ENCODE results near the gene PACS2.

The PACS2 gene

DNA sequence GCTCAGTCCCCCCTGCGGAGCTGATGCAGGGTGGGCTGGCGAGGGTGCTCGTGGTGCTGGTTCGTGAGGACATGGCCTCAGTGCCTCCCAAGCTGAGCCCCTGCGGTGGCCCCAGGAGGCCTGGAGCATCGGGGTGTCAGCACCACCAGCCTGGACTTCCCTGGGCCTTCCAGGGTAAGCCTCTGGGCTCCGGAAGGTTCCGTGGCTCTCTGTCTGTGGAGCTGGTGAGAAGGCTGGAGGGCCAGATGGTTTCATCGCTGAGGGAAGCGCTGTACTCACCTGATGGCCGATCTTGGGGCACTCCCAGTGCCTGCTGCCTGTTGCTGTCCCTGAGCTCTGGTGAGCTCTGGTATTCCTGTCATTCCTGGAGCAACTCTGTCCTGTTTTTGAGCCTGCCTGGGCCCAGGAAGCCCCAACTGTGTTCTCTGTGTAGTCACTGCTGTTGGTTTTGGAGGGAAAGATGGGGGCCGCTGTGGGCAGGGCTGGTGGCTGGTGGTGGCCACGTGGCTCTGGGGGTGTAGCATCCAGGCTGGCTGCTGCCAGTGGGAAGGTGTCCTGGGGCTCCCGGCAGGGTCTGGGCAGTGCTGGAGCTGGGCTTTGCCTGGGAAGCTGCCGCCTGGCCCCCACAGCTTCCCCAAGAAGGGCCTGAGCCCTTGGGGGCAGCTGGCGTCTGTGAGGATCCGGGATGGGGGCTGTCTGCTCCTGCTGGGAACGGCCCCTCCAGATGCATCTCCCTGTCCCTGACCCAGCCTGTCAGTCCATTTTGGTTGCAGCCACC lies 123.4 kb downstream of the PACS2 start:
- Histone ChIP-seq H3K27me3 (no peaks in the 10 kb centered on the region), H3K4me1 (no peaks in the 10 kb centered on the region), H3K9me3 (no peaks in the 10 kb centered on the region), H3K36me3 (peaks cover 63% of the 10 kb centered on the region), H3K4me3 (ENCODE audit: low read depth, low read length) (no peak overlapping the region)
- no peak for DNase-seq
- TF ChIP-seq, protein P1, sequence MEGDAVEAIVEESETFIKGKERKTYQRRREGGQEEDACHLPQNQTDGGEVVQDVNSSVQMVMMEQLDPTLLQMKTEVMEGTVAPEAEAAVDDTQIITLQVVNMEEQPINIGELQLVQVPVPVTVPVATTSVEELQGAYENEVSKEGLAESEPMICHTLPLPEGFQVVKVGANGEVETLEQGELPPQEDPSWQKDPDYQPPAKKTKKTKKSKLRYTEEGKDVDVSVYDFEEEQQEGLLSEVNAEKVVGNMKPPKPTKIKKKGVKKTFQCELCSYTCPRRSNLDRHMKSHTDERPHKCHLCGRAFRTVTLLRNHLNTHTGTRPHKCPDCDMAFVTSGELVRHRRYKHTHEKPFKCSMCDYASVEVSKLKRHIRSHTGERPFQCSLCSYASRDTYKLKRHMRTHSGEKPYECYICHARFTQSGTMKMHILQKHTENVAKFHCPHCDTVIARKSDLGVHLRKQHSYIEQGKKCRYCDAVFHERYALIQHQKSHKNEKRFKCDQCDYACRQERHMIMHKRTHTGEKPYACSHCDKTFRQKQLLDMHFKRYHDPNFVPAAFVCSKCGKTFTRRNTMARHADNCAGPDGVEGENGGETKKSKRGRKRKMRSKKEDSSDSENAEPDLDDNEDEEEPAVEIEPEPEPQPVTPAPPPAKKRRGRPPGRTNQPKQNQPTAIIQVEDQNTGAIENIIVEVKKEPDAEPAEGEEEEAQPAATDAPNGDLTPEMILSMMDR (IDR thresholded peaks at IDR 0.05; ENCODE audit: low read depth, low read length), result no peak

DNA sequence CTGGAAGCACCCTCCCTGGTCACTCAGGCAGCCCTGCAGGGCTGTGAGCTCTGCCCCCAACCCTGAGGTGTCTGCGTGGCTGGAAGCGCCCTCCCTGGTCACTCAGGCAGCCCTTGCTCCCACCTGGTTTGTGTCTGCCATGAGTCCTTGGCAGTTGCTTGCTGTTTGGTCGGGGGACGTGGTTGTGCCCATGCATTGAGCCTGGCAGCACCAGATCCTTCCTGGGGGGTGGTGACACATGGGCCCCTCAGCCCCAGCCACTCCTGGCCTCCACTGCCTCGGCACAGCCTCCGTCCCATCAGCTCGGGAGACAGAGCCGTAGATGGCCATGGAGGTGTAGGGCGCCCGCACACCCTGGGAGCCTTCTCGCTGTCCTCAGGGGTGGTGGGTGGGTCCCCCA lies 124.6 kb downstream of the PACS2 start:
- H3K4me1 ChIP-seq, result no peaks in the 10 kb centered on the region
- peaks cover 73% of the 10 kb centered on the region for H3K36me3 ChIP-seq
- no peaks in the 10 kb centered on the region for H3K9me3 ChIP-seq
- DNase-seq, result peak; percentile 6
- TF ChIP-seq, protein P1 (IDR thresholded peaks at IDR 0.05; ENCODE audit: low read depth, low read length), result no peak
- H3K4me3 ChIP-seq (ENCODE audit: low read depth, low read length), result no peak overlapping the region
- H3K27me3 ChIP-seq, result no peaks in the 10 kb centered on the region

GRCh38 chr14:105439710-105440553 lies 125.4 kb downstream of the PACS2 start:
- Histone ChIP-seq H3K36me3 (peaks cover 70% of the 10 kb centered on the region), H3K9me3 (no peaks in the 10 kb centered on the region), H3K4me3 (ENCODE audit: low read depth, low read length) (no peak overlapping the region), H3K4me1 (no peaks in the 10 kb centered on the region), H3K27me3 (no peaks in the 10 kb centered on the region)
- peak; percentile 77 for DNase-seq
- TF ChIP-seq, protein P1 (IDR thresholded peaks at IDR 0.05; ENCODE audit: low read depth, low read length), result peak; percentile 52

DNA sequence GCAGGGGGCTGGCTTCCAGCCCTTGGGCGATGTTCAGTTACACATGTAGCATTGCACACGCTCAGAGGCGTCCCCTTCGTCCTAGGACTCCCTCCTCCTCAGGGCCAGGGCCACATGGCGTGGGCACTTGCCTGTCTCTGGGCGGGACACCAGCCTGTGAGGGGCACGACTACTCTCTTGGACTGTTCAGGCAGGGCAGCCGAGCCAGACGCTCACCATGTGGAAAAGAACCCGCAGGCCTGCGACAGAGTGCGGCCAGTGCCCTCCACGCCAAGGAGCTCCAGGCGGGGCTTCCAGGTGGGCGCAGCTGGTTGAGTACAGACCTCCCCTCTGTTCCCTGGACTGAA lies 126.0 kb downstream of the PACS2 start:
- no peaks in the 10 kb centered on the region for H3K4me1 ChIP-seq
- peaks cover 72% of the 10 kb centered on the region for H3K36me3 ChIP-seq
- H3K9me3 ChIP-seq, result no peaks in the 10 kb centered on the region
- no peaks in the 10 kb centered on the region for H3K27me3 ChIP-seq
- H3K4me3 ChIP-seq (ENCODE audit: low read depth, low read length), result no peak overlapping the region
- DNase-seq, result no peak
- TF ChIP-seq, protein P1 (IDR thresholded peaks at IDR 0.05; ENCODE audit: low read depth, low read length), result no peak

DNA sequence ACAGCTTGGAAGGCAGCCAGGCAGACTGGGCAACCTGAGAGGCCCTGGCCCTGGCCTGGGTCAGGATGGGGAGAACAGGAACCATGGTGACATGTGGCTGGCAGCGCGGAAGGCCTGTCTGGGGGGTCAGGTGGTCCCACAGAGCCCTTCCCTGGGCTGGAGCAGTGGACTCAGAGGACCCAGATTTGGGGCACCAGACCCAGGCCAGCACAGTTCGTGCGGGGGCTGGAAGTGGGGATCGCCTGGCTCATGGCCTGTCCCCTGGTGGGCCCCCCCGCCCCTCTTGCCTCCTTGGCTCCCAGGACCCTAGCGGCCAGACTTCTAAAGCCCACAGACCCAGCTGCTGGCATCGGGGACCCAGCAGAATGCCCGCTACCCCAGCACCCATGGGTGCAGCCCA lies 126.4 kb downstream of the PACS2 start:
- TF ChIP-seq, protein P1 (IDR thresholded peaks at IDR 0.05; ENCODE audit: low read depth, low read length), result no peak
- DNase-seq, result peak; percentile 6
- H3K9me3 ChIP-seq, result no peaks in the 10 kb centered on the region
- no peak overlapping the region for H3K4me3 ChIP-seq (ENCODE audit: low read depth, low read length)
- H3K4me1 ChIP-seq, result no peaks in the 10 kb centered on the region
- no peaks in the 10 kb centered on the region for H3K27me3 ChIP-seq
- H3K36me3 ChIP-seq, result peaks cover 70% of the 10 kb centered on the region

GRCh38 chr14:105442125-105442524 lies 127.6 kb downstream of the PACS2 start:
- no peaks in the 10 kb centered on the region for H3K27me3 ChIP-seq
- H3K4me1 ChIP-seq, result no peaks in the 10 kb centered on the region
- peaks cover 67% of the 10 kb centered on the region for H3K36me3 ChIP-seq
- DNase-seq, result no peak
- no peaks in the 10 kb centered on the region for H3K9me3 ChIP-seq
- no peak overlapping the region for H3K4me3 ChIP-seq (ENCODE audit: low read depth, low read length)
- TF ChIP-seq, protein P1 (IDR thresholded peaks at IDR 0.05; ENCODE audit: low read depth, low read length), result no peak
